Cerebellar nuclear complex (tissue), 1 donor: ENCODE measurements around the gene GPSM1.
"Not testable (repeated sequence)": the region's sequence is repeated elsewhere in the genome, so short reads cannot be mapped to it uniquely, and the experiment has no call there.

Experiments used
- DNase-seq, 2 experiments: peaks; one replicate each; lab custom pipeline; 2025; lab: John Stamatoyannopoulos, UW

GPSM1 gene

GRCh38 chr9:136397643-136398042, 70.3 kb downstream of the GPSM1 start:
- DNase-seq = no peak

DNA sequence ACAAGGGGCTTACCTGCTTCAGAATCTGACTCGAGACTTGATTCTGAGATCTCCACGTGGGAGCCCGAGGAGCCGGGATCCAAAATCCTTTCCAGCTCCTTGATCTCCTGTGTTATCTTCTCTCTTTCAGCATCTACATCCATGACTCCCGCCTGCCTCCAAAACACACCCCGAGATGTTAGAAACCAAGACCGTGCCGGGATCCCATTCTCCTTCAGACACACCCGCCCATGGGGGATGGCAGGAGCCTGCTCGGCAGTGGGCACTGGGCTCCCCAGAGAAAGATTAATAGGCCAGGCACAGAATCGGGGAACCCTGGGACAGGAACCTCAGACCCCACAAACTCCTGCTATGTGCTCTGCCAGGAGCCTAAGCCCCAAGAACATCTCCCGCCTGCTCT, 70.9 kb downstream of the GPSM1 start:
- DNase-seq = no peak

- DNase-seq = no peak
Measured at GRCh38 chr9:136399176-136400037, 72.1 kb downstream of the GPSM1 start.

DNA sequence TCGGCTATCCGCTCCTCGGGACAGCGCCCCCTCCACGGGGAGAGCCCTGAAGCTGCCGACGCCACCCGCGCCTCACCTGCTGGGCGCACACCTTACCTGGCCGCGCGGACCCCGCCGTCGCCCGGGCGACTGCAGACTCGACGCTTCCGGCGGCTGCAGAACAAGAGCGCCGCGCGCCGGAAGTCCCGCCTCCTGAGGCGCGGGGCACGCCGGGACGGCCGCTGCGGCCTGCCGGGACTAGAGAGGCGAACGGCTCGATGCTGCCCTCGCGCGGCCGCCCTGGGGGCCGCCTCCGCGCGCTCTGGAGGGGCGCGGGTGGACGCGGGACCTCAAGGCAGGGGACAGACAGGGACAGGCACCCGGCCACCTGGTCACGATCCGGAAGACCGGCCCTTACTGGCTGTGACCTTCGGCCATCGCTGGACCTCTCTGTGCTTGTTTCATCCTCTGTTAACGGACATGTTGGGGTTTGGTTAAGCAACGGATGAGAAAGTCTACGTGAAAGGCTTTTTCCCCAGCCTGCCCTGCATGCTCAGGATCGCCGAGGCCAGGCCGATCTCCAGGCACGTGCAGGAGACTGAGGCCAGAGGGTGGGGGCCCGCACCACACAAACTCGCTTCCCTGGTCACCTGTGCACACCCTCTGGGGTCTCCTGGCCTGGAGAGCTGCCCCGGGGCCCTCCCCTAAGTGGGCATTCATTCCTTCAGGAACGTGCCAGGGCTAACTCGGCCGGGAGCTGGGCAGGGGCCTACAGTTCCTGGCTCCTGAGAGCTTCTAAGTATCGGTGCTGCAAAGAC, 72.9 kb downstream of the GPSM1 start, which contains the start of gene SNAPC4:
Gene SNAPC4 (minus strand): TSS at position 133 of the 797 bp plus-strand sequence. CDS start 1,742 bp downstream, outside the sequence.
- DNase-seq = peak in 1 of 2 experiments; percentile 8

DNA sequence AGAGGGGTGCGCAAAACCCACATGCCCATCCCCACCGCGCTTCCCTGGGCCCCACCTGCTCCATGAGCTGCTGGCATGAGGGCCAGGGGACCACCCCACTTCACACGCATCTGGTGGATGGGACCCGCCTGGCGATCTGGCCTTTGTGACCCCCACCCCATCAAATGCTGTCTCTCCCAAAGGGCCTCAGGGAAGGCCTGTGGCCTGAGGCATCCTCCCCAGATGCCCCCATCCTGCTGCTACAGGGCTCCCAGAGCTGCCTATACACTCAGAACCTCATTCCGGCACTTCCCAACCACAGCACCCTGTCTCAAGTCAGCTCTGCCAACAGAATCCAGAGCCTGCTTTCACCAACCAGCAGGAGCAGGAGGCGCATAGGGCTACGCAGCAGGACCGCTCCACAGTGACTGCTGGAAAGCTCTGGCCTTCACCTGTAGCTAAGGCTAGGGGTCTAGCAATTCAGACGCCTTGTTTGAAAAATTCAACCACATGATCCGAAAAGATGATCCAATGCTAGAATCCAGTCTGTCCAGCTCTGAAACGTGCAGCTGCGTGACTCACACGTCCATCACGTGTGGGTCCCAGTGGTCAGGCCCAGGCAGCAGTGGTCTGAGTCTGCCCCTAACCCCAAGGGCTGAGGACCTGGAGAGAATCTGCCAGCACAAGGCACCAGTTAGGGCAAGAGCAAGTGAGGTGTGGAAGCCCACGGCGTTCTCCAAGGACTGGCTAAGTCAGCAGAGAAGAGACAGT, 74.0 kb downstream of the GPSM1 start:
- no peak for DNase-seq

- DNase-seq = no peak
Measured at GRCh38 chr9:136402067-136402466, 74.7 kb downstream of the GPSM1 start.

- no peak for DNase-seq
Measured at GRCh38 chr9:136403538-136403914, 76.2 kb downstream of the GPSM1 start.

GRCh38 chr9:136403915-136404800, 76.8 kb downstream of the GPSM1 start:
- DNase-seq = no peak

DNA sequence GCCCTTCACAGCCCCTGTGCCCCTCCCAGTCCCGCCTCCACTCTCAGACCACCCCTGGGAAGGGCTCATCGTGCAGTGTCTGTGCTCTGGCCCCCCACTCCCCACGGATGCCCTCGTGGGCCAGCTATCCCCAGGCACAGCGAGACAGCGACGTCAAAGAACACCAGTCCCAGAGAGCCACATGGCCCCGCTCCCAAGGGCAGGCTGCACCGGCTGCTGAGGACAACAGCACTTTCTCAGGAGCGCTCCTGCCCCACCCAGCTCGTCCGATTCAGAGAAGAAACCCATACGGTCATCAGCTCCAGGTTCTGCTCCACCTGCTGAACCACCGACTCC, 77.4 kb downstream of the GPSM1 start:
- no peak for DNase-seq

DNA sequence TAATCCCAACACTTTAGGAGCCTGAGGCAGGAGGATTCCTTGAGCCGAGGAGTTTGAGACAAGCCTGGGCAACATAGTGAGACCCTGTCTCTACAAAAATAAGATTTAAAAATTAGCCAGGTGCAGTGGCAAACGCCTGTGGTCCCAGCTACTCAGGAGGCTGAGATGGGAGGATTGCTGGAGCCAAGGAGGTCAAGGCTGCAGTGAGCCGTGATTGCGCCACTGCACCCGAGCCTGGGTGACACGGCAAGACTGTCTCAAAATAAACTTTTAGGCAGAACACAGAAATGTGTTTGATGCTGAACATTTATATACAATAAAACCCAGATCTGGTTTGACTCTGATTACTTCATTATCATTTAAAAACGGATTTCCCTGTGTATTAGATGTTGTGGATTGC, 78.1 kb downstream of the GPSM1 start:
- no peak for DNase-seq

DNA sequence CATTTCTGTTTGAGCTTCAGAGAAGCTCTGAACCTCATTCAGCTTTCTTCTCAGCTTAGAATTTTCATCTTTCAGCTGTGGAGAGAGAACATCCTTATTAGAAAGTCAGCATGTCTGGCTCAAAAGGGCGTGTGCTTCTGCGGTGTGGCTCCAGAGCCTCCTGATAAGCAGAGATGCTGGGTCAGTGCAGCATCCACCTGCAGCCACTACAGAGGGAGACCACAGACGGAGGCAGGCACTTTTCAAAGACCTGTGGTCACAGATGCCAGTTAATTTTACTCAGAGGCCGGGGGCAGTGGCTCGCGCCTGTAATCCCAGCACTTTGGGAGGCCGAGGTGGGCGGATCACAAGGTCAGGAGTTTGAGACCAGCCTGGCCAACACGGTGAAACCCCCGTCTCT, 78.6 kb downstream of the GPSM1 start:
- not testable (repeated sequence) for DNase-seq

GRCh38 chr9:136407061-136407460, 79.7 kb downstream of the GPSM1 start:
- not testable (repeated sequence) for DNase-seq

DNA sequence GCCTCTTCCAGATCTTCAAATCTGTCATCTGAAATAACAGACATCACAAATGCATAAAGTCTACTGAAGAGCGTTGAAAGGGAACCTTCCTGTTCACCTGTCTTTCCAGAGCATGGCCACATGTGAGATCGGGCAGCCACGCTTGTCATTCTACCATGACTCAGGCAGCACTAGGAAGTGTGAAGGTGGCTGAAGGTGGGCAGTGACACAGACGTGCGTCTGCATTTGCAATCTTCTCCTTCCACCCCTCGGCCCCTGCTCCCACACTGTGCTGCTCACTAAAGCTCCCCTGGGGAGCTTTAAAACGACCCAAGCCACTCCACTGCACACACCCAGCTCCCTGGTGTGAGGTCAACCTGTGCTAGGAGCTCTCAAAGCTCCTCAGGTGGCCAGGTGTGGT, 80.6 kb downstream of the GPSM1 start:
- no peak for DNase-seq
